IMR-90 (cell line): ENCODE results near the gene IFNL3. TPM values are rescaled to one million over a fixed set of nuclear protein-coding genes. Genes with fewer than 3 reads are reported as not detected.

Experiments
- ATAC-seq: fragments of 200-7000 bp; cut with Tn5 transposase; 2 replicates; pipeline ENCODE4 v1.9.1; 2020; ENCODE audit warnings: low read depth, mild to moderate bottlenecking, moderate library complexity
- BruUV-seq: library from RNA; stranded (reverse); fragments of 400-500 nt; replicated peaks from 2 replicates; lab custom pipeline; 2021; lab: Mats Ljungman, UMichigan
- CTCF ChIA-PET: fragments of 300-600 bp; formaldehyde crosslinking; extraction: SDS; loops from one replicate; lab custom pipeline; 2021; ENCODE audit warnings: antibody characterized with exemption; lab: Yijun Ruan, JAX
- POLR2A ChIA-PET: fragments of 300-600 bp; sonication (Branson Sonifier 250); formaldehyde crosslinking; loops from one replicate; lab custom pipeline; 2022; ENCODE audit warnings: antibody characterized with exemption; ENCODE audit not compliant: unreplicated experiment; lab: Charles Lee
- DNase-seq: peaks from one replicate; pipeline ENCODE4 v3.0.0; 2013
- H2AFZ ChIP-seq: replicated peaks from 2 replicates; pipeline ENCODE3; 2013; ENCODE audit warnings: low read length, mild to moderate bottlenecking; ENCODE audit not compliant: poor library complexity
- H2AK5ac ChIP-seq: 2 replicates; pipeline ENCODE4 v1.6.1; 2013; ENCODE audit warnings: low read depth, low read length, inconsistent platforms
- H2AK9ac ChIP-seq: replicated peaks from 2 replicates; pipeline ENCODE3; 2013; ENCODE audit warnings: mild to moderate bottlenecking, low read depth, low read length, moderate library complexity; ENCODE audit not compliant: poor library complexity
- H2BK120ac ChIP-seq: 2 replicates; pipeline ENCODE4 v1.6.1; 2013; ENCODE audit warnings: low read depth, low read length, inconsistent platforms
- H2BK15ac ChIP-seq: 3 replicates; pipeline ENCODE4 v1.6.1; 2013; ENCODE audit warnings: low read depth, low read length, inconsistent platforms
- H2BK20ac ChIP-seq: 2 replicates; pipeline ENCODE4 v1.6.1; 2013; ENCODE audit warnings: low read depth, mild to moderate bottlenecking, inconsistent platforms, low read length, moderate library complexity
- H2BK5ac ChIP-seq: 2 replicates; pipeline ENCODE4 v1.6.1; 2013; ENCODE audit warnings: mild to moderate bottlenecking, low read depth, low read length, inconsistent platforms; ENCODE audit not compliant: poor library complexity, severe bottlenecking
- H3K14ac ChIP-seq: replicated peaks from 2 replicates; pipeline ENCODE4 v1.6.1; 2013; ENCODE audit warnings: low read depth, low read length, inconsistent platforms
- H3K18ac ChIP-seq: 2 replicates; pipeline ENCODE4 v1.6.1; 2013; ENCODE audit warnings: low read depth, low read length, control low read depth
- H3K23ac ChIP-seq: 2 replicates; pipeline ENCODE4 v1.6.1; 2013; ENCODE audit warnings: low read depth, low read length, inconsistent platforms
- H3K27ac ChIP-seq: 2 replicates; pipeline ENCODE4 v1.5.1; 2013; ENCODE audit warnings: mild to moderate bottlenecking, control low read depth, low read length; ENCODE audit not compliant: insufficient read depth
- H3K27me3 ChIP-seq: 2 replicates; pipeline ENCODE4 v1.6.1; 2013; ENCODE audit warnings: low read length; ENCODE audit not compliant: control insufficient read depth, insufficient read depth
- H3K36me3 ChIP-seq: 2 replicates; pipeline ENCODE4 v1.6.1; 2013; ENCODE audit warnings: low read length, mixed read lengths; ENCODE audit not compliant: control insufficient read depth, insufficient read depth
- H3K4ac ChIP-seq: 2 replicates; pipeline ENCODE4 v1.6.1; 2013; ENCODE audit warnings: low read depth, low read length, inconsistent platforms
- H3K4me1 ChIP-seq: 2 replicates; pipeline ENCODE4 v1.6.1; 2013; ENCODE audit warnings: low read length, mixed read lengths; ENCODE audit not compliant: control insufficient read depth, insufficient read depth
- H3K4me2 ChIP-seq: 2 replicates; pipeline ENCODE4 v1.6.1; 2013; ENCODE audit warnings: low read depth, mild to moderate bottlenecking, control low read depth, low read length, moderate library complexity
- H3K4me3 ChIP-seq: 2 replicates; pipeline ENCODE4 v1.5.1; 2013; ENCODE audit warnings: low read depth, mild to moderate bottlenecking, control low read depth, low read length, moderate library complexity; ENCODE audit not compliant: insufficient read depth
- H3K56ac ChIP-seq: 2 replicates; pipeline ENCODE4 v1.6.1; 2013; ENCODE audit warnings: low read length, inconsistent platforms; ENCODE audit not compliant: insufficient read depth; ENCODE audit errors: extremely low read depth
- H3K79me1 ChIP-seq, 2 experiments: 2 replicates each; pipeline ENCODE4 v1.6.1; 2013; ENCODE audit warnings: low read length in 2 of 2, inconsistent platforms in 1 of 2, low read depth in 1 of 2
- H3K9ac ChIP-seq: 2 replicates; pipeline ENCODE4 v1.6.1; 2013; ENCODE audit warnings: low read depth, low read length, control low read depth
- H3K9me1 ChIP-seq: 2 replicates; pipeline ENCODE4 v1.6.1; 2013; ENCODE audit warnings: low read length, inconsistent platforms; ENCODE audit not compliant: insufficient read depth
- H3K9me3 ChIP-seq: 2 replicates; pipeline ENCODE4 v1.6.1; 2013; ENCODE audit warnings: low read length; ENCODE audit not compliant: control insufficient read depth, insufficient read depth
- H4K20me1 ChIP-seq: 2 replicates; pipeline ENCODE4 v1.6.1; 2013; ENCODE audit warnings: low read length, inconsistent platforms; ENCODE audit not compliant: insufficient read depth
- H4K5ac ChIP-seq: 2 replicates; pipeline ENCODE4 v1.6.1; 2013; ENCODE audit warnings: mild to moderate bottlenecking, low read depth, low read length, control low read depth
- H4K8ac ChIP-seq, 2 experiments: 2 replicates each; pipeline ENCODE4 v1.6.1; 2013; ENCODE audit warnings: low read depth in 2 of 2, low read length in 2 of 2, control low read depth in 1 of 2, inconsistent platforms in 1 of 2
- H4K91ac ChIP-seq: 2 replicates; pipeline ENCODE4 v1.6.1; 2013; ENCODE audit warnings: low read depth, low read length, inconsistent platforms; ENCODE audit not compliant: insufficient read depth
- BHLHE40 ChIP-seq: fragments of 150-350 bp; IDR thresholded peaks from 2 replicates; pipeline ENCODE4 v1.6.1; 2016; ENCODE audit warnings: mild to moderate bottlenecking, low read depth, low read length
- CEBPB ChIP-seq: IDR thresholded peaks from 2 replicates; pipeline ENCODE4 v1.6.1; 2012; ENCODE audit warnings: low read depth, low read length, improper control_type of control experiment
- CHD1 ChIP-seq: IDR thresholded peaks from 2 replicates; pipeline ENCODE4 v1.6.1; 2012; ENCODE audit warnings: low read depth, low read length, improper control_type of control experiment
- CTCF ChIP-seq: conservative IDR thresholded peaks from 2 replicates; pipeline ENCODE4 v1.5.1; 2012; ENCODE audit warnings: mild to moderate bottlenecking, low read depth, low read length, improper control_type of control experiment
- FOS ChIP-seq: fragments of 150-350 bp; IDR thresholded peaks from 2 replicates; pipeline ENCODE4 v1.6.1; 2016; ENCODE audit warnings: low read depth, low read length
- MAZ ChIP-seq: IDR thresholded peaks from 2 replicates; pipeline ENCODE4 v1.6.1; 2012; ENCODE audit warnings: low read depth, mild to moderate bottlenecking, low read length, improper control_type of control experiment, moderate library complexity, borderline replicate concordance
- MXI1 ChIP-seq: IDR thresholded peaks from 2 replicates; pipeline ENCODE4 v1.6.1; 2012; ENCODE audit warnings: low read depth, mild to moderate bottlenecking, low read length, moderate library complexity, borderline replicate concordance
- NFE2L2 ChIP-seq: fragments of 150-350 bp; IDR thresholded peaks from 2 replicates; pipeline ENCODE4 v1.6.1; 2016; ENCODE audit warnings: low read depth, mild to moderate bottlenecking, low read length
- RAD21 ChIP-seq: IDR thresholded peaks from 2 replicates; pipeline ENCODE4 v1.6.1; 2012; ENCODE audit warnings: low read length, improper control_type of control experiment
- RCOR1 ChIP-seq: IDR thresholded peaks from 2 replicates; pipeline ENCODE4 v1.6.1; 2012; ENCODE audit warnings: mild to moderate bottlenecking, low read length, improper control_type of control experiment; ENCODE audit not compliant: insufficient replicate concordance
- RFX5 ChIP-seq: IDR thresholded peaks from 2 replicates; pipeline ENCODE4 v1.8.0; 2012; ENCODE audit warnings: low read depth, mild to moderate bottlenecking, low read length, moderate library complexity
- SMC3 ChIP-seq: fragments of 150-350 bp; IDR thresholded peaks from 2 replicates; pipeline ENCODE4 v1.6.1; 2016; ENCODE audit warnings: low read depth, mild to moderate bottlenecking, antibody characterized with exemption, low read length, moderate library complexity
- WGBS, 2 experiments: methylation state at CpG; one replicate each; pipeline versions ENCODE4 v1.1.5 to v1.1.7; 2013; ENCODE audit warnings: missing lambda C conversion rate in 2 of 2; ENCODE audit not compliant: insufficient read length in 1 of 2; ENCODE audit errors: extremely low coverage in 2 of 2; 5-methylcytosine and 5-hydroxymethylcytosine counted together
- dilution Hi-C: fragments of 300-500 bp; cut with HindIII; formaldehyde crosslinking; loops from one replicate; pipeline ENCODE4 v1.14.3; 2018; ENCODE audit warnings: low sequenced_read_pairs; ENCODE audit not compliant: unreplicated experiment
- in situ Hi-C: fragments of 300-500 bp; cut with MboI; formaldehyde crosslinking; loops from 3 replicates; pipeline ENCODE4 v1.14.3; 2019; ENCODE audit warnings: low sequenced_read_pairs, inconsistent platforms, mixed read lengths
- intact Hi-C: fragments of 100-400 bp; cut with micrococcal nuclease; formaldehyde crosslinking; loops from 2 replicates; pipeline ENCODE4 v1.10.0; 2022
- polyA plus RNA-seq, 3 experiments: library from polyadenylated mRNA; depleted of rRNA; stranded (reverse); fragments of >200 nt; gene quantifications; 2 replicates each; pipeline ENCODE4 v1.2.3, GENCODE V29; 2012; ENCODE audit warnings: low replicate concordance in 1 of 3
- total RNA-seq: library from RNA; depleted of rRNA; stranded (reverse); fragments of >200 nt; gene quantifications from 2 replicates; pipeline ENCODE4 v1.2.3, GENCODE V29; 2012
- TF ChIP-seq, protein P1 (sequence below): fragments of 150-350 bp; IDR thresholded peaks from 2 replicates; pipeline ENCODE4 v1.6.1; 2017; ENCODE audit warnings: mild to moderate bottlenecking, antibody characterized with exemption, low read length, low read depth

IFNL3 gene
- total and polyA plus RNA-seq, 2 of the 4 experiments (the other 2 are of a cell fraction): not detected

DNA sequence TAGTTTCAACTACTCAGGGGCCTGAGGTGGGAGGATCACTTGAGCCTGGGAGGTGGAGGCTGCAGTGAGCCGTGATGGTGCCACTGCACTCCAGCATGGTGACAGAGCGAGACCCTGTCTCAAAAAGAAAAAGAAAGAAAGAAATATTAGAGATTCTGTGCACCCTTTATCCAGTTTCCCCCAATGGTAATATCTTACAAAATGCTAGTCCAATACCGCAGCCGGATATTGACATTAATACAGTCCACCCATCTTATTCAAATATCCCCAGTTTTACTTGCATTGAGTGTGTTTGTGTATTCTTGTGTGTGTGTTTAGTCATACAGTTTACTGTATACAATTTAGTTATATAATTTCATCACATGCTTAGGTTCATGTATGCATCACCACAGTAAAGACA, 12.4 kb upstream of the IFNL3 start:
- Histone ChIP-seq H2BK20ac (no peak overlapping the region), H2AFZ (no peak overlapping the region), H4K20me1 (no peaks in the 10 kb centered on the region), H3K9me1 (no peaks in the 10 kb centered on the region), H3K4me2 (no peak overlapping the region), H3K27ac (no peak overlapping the region), H3K36me3 (no peaks in the 10 kb centered on the region), H4K8ac (no peak overlapping the region), H3K4me3 (no peak overlapping the region), H3K23ac (no peak overlapping the region), H3K14ac (no peak overlapping the region), H2BK5ac (no peak overlapping the region), H3K4ac (no peak overlapping the region), H3K9ac (no peak overlapping the region), H3K79me1 (no peaks in the 10 kb centered on the region), H3K18ac (no peak overlapping the region), H4K5ac (no peak overlapping the region), H3K4me1 (no peaks in the 10 kb centered on the region), H2BK15ac (no peak overlapping the region), H3K56ac (no peak overlapping the region), H2BK120ac (no peak overlapping the region), H3K9me3 (no peaks in the 10 kb centered on the region), H3K27me3 (peaks cover 35% of the 10 kb centered on the region), H4K91ac (no peak overlapping the region), H2AK9ac (no peak overlapping the region), H2AK5ac (no peak overlapping the region)
- TF ChIP-seq BHLHE40 (no peak), FOS (no peak), CHD1 (no peak), NFE2L2 (no peak), RCOR1 (no peak), SMC3 (no peak), RAD21 (no peak), CTCF (no peak), RFX5 (no peak), MXI1 (no peak), CEBPB (no peak), MAZ (no peak)
- TF ChIP-seq, protein P1, sequence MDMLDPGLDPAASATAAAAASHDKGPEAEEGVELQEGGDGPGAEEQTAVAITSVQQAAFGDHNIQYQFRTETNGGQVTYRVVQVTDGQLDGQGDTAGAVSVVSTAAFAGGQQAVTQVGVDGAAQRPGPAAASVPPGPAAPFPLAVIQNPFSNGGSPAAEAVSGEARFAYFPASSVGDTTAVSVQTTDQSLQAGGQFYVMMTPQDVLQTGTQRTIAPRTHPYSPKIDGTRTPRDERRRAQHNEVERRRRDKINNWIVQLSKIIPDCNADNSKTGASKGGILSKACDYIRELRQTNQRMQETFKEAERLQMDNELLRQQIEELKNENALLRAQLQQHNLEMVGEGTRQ: no peak
- ATAC-seq (no peak), DNase-seq (no peak)
- no CpG with 5 or more reads among the region's 4 CpGs for WGBS, 2 experiments
- dilution Hi-C loops (no loop called here), intact Hi-C loops (no loop called here), in situ Hi-C loops (no loop called here)
- BruUV-seq: no TSS peak
- ChIA-PET POLR2A (no interaction called here), CTCF (no interaction called here)
